Fibroblast of skin of left biceps (primary cell): Measurements from ENCODE around the gene RIMKLA.

Experiments
- DNase-seq, 2 experiments: peaks; one replicate each; pipeline ENCODE4 v3.0.0-alpha.2; 2013; ENCODE audit warnings: low read depth in 2 of 2

RIMKLA gene

GRCh38 chr1:42427240-42427639 is 46.6 kb downstream of the RIMKLA start:
- DNase-seq = no peak

- no peak for DNase-seq
Observed at GRCh38 chr1:42429603-42430002, 49.0 kb downstream of the RIMKLA start.

- no peak for DNase-seq
Observed at GRCh38 chr1:42430286-42431135, 49.9 kb downstream of the RIMKLA start.

DNA sequence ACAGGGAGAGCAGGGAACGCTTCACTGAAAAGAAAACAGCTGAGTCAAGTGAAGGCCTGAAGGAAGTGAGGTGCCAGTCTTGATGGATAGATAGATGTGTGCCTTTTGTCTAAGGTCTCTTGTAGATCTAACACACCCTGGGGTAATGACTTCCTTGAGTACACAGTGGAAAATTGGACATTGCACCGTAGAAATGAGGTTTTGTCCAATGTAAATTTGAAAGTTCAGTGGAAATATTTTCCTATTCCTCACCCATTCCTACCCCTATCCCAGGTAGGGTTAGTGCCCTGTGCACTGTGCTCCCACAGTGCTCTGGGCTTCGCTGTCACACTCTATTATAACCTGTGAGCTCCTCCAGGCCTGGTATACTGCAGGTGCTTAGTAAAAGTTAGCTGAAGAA is 50.9 kb downstream of the RIMKLA start:
- DNase-seq = no peak

DNA sequence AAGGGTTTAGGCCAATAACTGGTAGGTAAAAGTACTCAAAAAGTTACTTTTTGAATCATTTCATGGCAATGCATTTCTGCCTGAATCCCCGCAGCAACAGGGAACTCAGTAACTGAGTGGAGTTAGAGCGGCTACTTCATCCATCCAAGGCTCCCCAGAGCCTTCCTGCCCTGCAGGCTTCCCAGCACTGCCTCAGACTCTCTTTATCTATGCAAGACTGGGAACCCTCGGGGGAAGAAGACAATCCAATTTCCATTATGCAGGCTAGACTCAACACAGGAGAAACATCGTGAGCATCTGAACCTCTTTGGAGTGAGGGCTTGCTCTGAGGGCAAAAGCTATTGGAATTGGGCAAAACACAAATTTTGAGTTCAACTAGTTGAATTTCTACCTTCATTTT is 52.1 kb downstream of the RIMKLA start:
- DNase-seq = no peak

DNA sequence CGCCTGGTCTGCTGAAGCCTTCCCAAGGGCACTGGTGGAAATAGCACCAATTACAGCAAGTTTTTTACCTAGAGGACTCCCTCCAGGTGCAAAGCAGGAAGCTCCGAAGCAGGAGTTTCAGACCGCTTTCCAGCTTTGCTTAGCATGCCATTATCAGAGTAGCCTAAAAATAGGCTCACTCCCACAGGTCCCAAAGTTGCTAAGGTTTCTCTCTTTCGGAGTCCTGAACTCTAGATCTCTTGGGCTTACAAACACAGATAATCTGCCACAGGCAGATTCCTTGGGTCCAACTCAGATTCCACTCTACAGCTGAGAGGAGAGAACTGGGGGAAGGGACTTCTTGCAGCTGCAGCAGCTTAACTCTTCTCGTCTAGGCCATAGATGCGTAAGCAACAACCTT is 52.8 kb downstream of the RIMKLA start:
- no peak for DNase-seq

GRCh38 chr1:42434340-42434739 is 53.7 kb downstream of the RIMKLA start:
- no peak for DNase-seq

DNA sequence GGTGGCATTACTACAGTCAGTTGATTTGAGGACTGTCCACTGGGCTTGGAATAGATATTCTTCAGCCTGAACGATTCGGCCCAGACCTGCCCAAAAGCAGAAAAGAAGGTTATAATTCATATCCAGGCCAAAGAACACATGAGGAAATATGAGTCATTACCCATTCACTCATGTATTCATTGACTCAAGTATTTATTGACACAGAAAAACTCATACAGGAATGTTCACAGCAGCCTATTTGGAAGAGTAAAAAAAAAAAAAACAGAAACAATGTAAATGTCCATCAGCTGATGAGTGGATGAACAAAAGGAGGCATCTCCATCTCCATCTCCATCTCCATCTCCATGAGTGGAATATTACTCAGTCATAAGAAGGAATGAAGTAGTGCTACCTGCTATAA is 59.3 kb downstream of the RIMKLA start:
- DNase-seq = no peak

DNA sequence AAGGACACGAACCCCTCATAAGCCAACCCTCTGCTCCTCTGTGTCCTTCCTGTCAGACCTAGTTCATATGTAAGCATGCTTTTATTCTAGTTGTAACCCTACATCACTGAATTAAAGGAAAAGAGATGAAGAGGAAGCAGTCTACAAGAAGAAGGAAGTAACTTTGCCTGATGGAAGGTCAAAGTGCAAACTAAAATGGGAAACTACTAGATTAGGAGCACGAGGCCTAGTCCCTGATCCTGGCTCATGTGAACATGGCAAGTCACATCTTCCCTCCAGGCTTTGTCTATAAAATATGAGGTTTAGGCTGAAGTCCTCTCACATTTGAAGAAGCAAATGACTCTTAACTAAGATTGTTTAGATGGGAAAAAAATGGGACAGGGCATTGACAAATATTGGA is 62.1 kb downstream of the RIMKLA start:
- DNase-seq = no peak

DNA sequence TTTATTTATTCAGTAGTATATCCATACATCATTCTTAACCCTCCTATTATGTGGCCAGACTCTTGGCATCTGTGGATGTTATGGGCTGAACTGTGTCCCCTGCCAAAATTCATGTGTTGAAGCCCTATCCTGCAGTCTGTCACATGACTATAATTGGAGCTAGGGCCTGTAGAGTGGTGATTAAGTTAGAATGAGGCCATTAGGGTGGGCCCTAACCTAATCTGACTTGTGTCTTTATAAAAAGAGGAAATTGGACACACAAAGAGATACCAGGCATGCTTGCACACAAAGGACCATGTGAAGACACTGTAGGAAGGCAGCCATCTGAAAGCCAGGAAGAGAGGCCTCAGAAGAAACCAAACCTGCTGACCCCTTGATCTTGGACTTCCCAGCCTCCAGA is 68.7 kb downstream of the RIMKLA start:
- no peak for DNase-seq

DNA sequence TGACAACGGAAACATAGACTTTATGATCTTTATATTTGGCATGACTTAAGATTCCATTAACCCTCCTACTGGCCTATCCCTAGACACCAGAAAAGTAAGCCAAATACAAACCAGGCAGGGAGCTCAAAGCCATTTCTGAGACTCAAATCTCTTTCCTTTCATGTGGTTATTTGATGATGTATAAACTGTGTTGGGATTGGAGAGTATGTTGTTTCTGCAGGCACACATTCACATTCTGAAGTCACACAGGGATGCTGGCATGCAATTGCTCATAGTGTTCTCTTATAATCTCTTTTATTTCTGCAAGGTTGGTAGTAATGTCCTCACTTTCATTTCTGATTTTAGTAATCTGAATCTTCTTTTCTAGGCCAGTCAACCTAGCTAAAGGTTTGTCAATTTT is 69.5 kb downstream of the RIMKLA start:
- no peak for DNase-seq

DNA sequence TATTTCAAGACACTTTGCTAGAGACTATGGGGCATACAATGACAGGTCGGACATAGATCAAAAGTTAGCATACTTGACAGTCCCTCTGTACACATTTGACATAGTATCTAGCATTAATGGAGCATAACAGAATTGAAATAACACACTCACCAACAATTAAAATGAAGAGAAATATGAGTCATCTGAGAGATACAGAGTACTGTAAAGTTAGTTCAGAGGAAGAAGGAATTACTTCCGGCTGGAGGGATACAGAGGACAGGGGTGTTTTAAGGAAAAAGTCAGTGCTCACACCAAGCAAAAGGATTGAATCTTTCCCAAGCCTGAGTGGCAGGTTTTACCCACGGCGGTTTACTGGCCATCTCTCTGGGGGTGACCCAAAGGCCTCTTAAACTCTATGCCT is 72.8 kb downstream of the RIMKLA start:
- DNase-seq = no peak

- DNase-seq = no peak
Observed at GRCh38 chr1:42454403-42454802, 73.8 kb downstream of the RIMKLA start.

DNA sequence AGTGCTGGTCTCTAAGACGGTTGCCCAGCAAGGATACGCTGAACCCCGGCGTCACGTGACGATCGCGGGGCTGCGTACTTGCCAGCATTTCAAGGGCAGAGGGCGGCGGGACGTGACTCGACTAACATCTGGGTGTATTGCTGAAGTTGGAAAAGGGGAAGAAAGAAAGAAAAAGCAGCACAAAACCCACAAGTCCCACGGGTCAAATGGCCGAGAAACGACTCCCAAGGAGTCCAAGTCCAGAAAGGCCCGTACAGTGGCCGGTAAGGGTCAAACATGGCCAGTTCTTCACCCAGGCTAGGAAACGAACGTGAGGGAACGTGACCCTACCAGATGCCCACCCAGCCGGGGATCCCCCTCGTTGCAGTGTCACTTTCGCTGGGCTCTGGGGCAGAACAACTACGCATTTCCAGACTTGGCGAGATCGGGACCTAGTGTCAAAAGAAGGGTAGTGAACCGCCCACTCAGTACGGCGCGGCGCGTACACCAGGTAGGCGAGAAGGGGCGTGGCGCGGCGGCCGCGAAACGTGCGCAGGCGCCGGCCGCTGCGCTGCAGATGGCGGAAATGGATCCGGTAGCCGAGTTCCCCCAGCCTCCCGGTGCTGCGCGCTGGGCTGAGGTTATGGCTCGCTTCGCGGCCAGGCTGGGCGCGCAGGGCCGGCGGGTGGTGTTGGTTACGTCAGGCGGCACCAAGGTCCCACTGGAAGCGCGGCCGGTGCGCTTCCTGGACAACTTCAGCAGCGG is 75.6 kb downstream of the RIMKLA start, which contains the start of the genes PPCS and ZMYND12:
Gene PPCS, plus strand, starts transcription at position 534 of the 744 bp plus-strand sequence. Its CDS starts 23 bp downstream, at position 557.
Gene ZMYND12, minus strand, starts transcription at position 13 of the 744 bp plus-strand sequence. CDS start 25 bp downstream, outside the sequence.
- peak; percentile 61 to 62 for DNase-seq

- no peak for DNase-seq
Observed at GRCh38 chr1:42456754-42457089, 76.1 kb downstream of the RIMKLA start.

DNA sequence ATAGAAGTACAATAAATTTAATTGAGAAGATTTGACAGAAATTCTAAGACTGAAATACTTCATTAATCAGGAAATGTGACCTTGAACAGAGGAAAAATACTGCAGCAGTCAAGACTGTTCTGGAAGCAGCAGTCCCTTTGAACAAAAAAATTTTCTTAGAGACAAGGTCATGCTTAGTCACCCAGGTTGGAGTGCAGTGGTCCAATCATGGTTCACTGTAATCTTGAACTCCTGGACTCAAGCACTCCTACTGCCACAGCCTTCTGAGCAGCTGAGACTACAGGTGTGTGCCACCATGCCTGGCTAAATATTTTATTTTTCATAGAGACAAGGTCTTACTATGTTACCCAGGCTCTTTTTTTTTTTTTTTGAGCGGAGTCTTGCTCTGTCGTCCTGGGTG is 80.6 kb downstream of the RIMKLA start:
- DNase-seq = no peak

DNA sequence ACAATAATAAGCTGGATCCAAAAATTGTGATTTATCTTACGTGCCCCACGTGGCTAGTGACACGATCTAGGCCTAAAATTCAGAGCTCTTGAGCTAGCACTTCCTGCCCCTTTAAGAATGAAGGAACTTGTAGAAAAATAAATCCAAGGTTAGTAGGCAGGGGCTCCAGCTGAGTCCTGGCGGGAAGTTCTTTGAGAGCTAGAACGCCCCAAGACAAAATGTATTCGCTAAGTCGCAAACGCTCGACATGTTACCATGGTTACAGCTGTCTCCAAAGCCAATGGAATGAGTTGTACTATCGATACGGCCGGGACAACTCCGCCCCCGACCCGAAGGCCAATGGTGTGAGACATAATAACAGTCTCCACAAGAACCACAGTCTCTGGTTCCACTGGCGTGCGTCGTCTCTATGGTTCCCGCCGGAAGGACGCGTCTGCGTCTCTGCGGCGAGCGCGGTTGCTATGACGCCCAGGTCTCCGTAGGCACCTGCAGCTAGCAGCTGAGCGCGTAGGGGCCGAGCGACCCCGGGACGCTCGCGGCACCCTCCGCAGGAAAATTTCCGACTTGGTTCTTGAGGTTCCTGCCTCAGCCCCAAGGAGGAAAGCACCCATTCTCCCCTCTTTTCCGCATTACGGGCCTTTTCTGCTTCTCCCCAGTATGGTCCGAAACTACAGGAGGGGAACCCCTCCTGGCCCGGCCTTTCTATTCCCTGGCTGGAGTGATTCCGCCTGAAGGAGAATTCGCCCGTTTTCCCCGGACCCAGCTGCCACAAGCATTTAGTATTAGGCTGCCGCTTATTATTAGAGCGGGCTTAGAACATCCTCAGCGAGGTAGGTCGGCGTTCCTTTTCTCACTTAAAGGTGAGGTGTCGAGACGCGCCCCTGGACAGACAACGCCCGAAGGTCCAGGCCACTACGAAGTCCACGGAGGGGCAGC is 82.5 kb downstream of the RIMKLA start, which contains the start of gene CCDC30:
Gene CCDC30, plus strand, starts transcription at position 459 of the 936 bp plus-strand sequence. CDS start 17,266 bp downstream, outside the sequence.
- peak; percentile 93 to 94 for DNase-seq

- DNase-seq = no peak
Observed at GRCh38 chr1:42463921-42464320, 83.3 kb downstream of the RIMKLA start.

DNA sequence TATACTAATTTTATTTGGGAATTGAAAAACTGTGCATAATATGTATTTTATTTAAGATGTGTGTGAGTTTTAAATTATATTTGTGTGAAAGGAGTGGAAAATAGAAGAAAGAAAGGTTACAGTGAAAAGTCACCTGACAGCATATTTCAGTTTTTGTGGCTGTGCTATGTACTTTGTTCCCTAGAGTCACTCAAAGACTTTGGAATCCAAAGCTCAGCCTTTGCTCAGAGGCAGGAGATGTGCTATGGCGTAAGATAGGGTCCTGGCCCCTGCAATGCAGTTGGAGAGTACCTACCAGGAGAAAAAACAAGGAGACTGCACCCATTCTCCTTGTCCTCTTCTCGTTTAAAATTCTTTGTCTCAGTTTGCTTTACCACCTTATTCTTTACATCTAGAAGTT is 85.4 kb downstream of the RIMKLA start:
- no peak for DNase-seq

- no peak for DNase-seq
Observed at GRCh38 chr1:42469727-42470126, 89.1 kb downstream of the RIMKLA start.
